PC-3 (cell line): ENCODE data around the gene B4GALT1. TPM values are rescaled to one million over a fixed set of nuclear protein-coding genes. Genes with fewer than 3 reads are reported as not detected.

Source experiments
- ATAC-seq: fragments of 200-7000 bp; cut with Tn5 transposase; 2 replicates; pipeline ENCODE4 v1.9.1; 2020; ENCODE audit warnings: mild to moderate bottlenecking, moderate library complexity
- BruUV-seq: library from RNA; stranded (reverse); fragments of 400-500 nt; replicated peaks from 2 replicates; lab custom pipeline; 2021; lab: Mats Ljungman, UMichigan
- CTCF ChIA-PET: fragments of 300-600 bp; sonication (Branson Sonifier 250); formaldehyde crosslinking; loops from one replicate; lab custom pipeline; 2022; ENCODE audit warnings: antibody characterized with exemption; lab: Charles Lee
- POLR2A ChIA-PET: fragments of 300-600 bp; sonication (Branson Sonifier 250); formaldehyde crosslinking; loops from one replicate; lab custom pipeline; 2022; ENCODE audit warnings: antibody characterized with exemption; ENCODE audit not compliant: unreplicated experiment; lab: Charles Lee
- DNase-seq: peaks from one replicate; pipeline ENCODE4 v3.0.0-alpha.2; 2015
- H2AFZ ChIP-seq: fragments of 300-600 bp; sonication (generic); 2 replicates; pipeline ENCODE4 v1.6.0; 2016; ENCODE audit warnings: antibody characterized with exemption, low read length
- H3F3A ChIP-seq: fragments of 300-600 bp; sonication (generic); one replicate; pipeline ENCODE4 v1.6.0; 2017; ENCODE audit warnings: antibody characterized with exemption, low read length, control low read depth, mild to moderate bottlenecking; ENCODE audit not compliant: unreplicated experiment
- H3K27ac ChIP-seq: fragments of 300-600 bp; sonication (generic); 2 replicates; pipeline ENCODE4 v1.5.1; 2016; ENCODE audit warnings: mild to moderate bottlenecking, low read length
- H3K27me3 ChIP-seq: fragments of 300-600 bp; sonication (generic); 2 replicates; pipeline ENCODE4 v1.6.1; 2016; ENCODE audit warnings: low read length, mixed read lengths
- H3K36me3 ChIP-seq: fragments of 300-600 bp; sonication (generic); 2 replicates; pipeline ENCODE4 v1.6.1; 2016; ENCODE audit warnings: low read depth, mixed run types, low read length, mixed read lengths
- H3K4me1 ChIP-seq: fragments of 300-600 bp; sonication (generic); 2 replicates; pipeline ENCODE4 v1.5.1; 2016; ENCODE audit warnings: low read length; ENCODE audit not compliant: insufficient read depth
- H3K4me2 ChIP-seq: fragments of 300-600 bp; sonication (generic); 2 replicates; pipeline ENCODE4 v1.6.0; 2016; ENCODE audit warnings: low read length
- H3K4me3 ChIP-seq: fragments of 300-600 bp; sonication (generic); 2 replicates; pipeline ENCODE4 v1.5.1; 2016; ENCODE audit warnings: mild to moderate bottlenecking, low read length, mixed read lengths
- H3K79me2 ChIP-seq: fragments of 300-600 bp; sonication (generic); 2 replicates; pipeline ENCODE4 v1.6.1; 2017; ENCODE audit warnings: low read length, mixed read lengths
- H3K9ac ChIP-seq: fragments of 300-600 bp; sonication (generic); 2 replicates; pipeline ENCODE4 v1.6.0; 2016; ENCODE audit warnings: mild to moderate bottlenecking, low read length
- H3K9me2 ChIP-seq: fragments of 300-600 bp; sonication (generic); replicated peaks from 2 replicates; pipeline ENCODE4 v1.6.1; 2016; ENCODE audit warnings: mixed run types, low read length, mixed read lengths
- H3K9me3 ChIP-seq: fragments of 300-600 bp; sonication (generic); 2 replicates; pipeline ENCODE4 v1.6.1; 2016; ENCODE audit warnings: low read length, mixed read lengths
- H4K20me1 ChIP-seq: fragments of 300-600 bp; sonication (generic); 2 replicates; pipeline ENCODE4 v1.6.1; 2016; ENCODE audit warnings: low read length, mixed read lengths
- CTCF ChIP-seq: fragments of 300-600 bp; sonication (generic); conservative IDR thresholded peaks from 2 replicates; pipeline ENCODE4 v1.5.1; 2017; ENCODE audit warnings: antibody characterized with exemption, low read depth, mild to moderate bottlenecking, low read length
- EZH2 ChIP-seq: fragments of 300-600 bp; sonication (generic); IDR thresholded peaks from one replicate; pipeline ENCODE4 v1.6.1; 2017; ENCODE audit warnings: antibody characterized with exemption, mild to moderate bottlenecking, low read length; ENCODE audit not compliant: unreplicated experiment
- EZH2phosphoT487 ChIP-seq: fragments of 300-600 bp; sonication (generic); IDR thresholded peaks from 2 replicates; pipeline ENCODE4 v1.6.1; 2018; ENCODE audit warnings: mild to moderate bottlenecking, antibody characterized with exemption, low read length, borderline replicate concordance
- intact Hi-C: fragments of 100-400 bp; cut with micrococcal nuclease; formaldehyde crosslinking; loops from 2 replicates; pipeline ENCODE4 v1.9.0; 2023
- total RNA-seq: library from RNA; depleted of rRNA; stranded (reverse); fragments of >200 nt; gene quantifications from 2 replicates; pipeline ENCODE4 v1.2.3, GENCODE V29; 2014

B4GALT1 gene
- total RNA-seq, 1 experiment from 2014 or later = 14.8 TPM

- no peaks in the 10 kb centered on the region for H3K9me2 ChIP-seq
- H3K79me2 ChIP-seq = peaks cover 56% of the 10 kb centered on the region
- no peak overlapping the region for H3K4me3 ChIP-seq
- ChIA-PET CTCF (no interaction called here), POLR2A (no interaction called here)
- no peaks in the 10 kb centered on the region for H3K9me3 ChIP-seq
- H3K27ac ChIP-seq = no peak overlapping the region
- peaks cover 5% of the 10 kb centered on the region for H3K36me3 ChIP-seq
- ATAC-seq (no peak), DNase-seq (no peak)
- H3K4me2 ChIP-seq = no peak overlapping the region
- no peaks in the 10 kb centered on the region; the same call in 1 of the 2 replicates for H4K20me1 ChIP-seq
- H2AFZ ChIP-seq = no peak overlapping the region
- H3K4me1 ChIP-seq = peaks cover 24% of the 10 kb centered on the region
- no TSS peak for BruUV-seq
- H3K27me3 ChIP-seq = no peaks in the 10 kb centered on the region
- H3F3A ChIP-seq = no peaks in the 10 kb centered on the region
- intact Hi-C loops = no loop called here
- TF ChIP-seq EZH2 = no peak
- H3K9ac ChIP-seq = no peak overlapping the region
Observed at GRCh38 chr9:33135031-33135461, 32.1 kb downstream of the B4GALT1 start.

- no peak overlapping the region for H3K4me3 ChIP-seq
- no peak overlapping the region for H3K4me2 ChIP-seq
- peaks cover 5% of the 10 kb centered on the region for H3K36me3 ChIP-seq
- H3K79me2 ChIP-seq = peaks cover 38% of the 10 kb centered on the region
- POLR2A ChIA-PET = no interaction called here
- H3K9ac ChIP-seq = no peak overlapping the region
- BruUV-seq = no TSS peak
- CTCF ChIA-PET = no interaction called here
- H2AFZ ChIP-seq = no peak overlapping the region
- DNase-seq = no peak
- no peaks in the 10 kb centered on the region; the same call in 1 of the 2 replicates for H4K20me1 ChIP-seq
- no peak overlapping the region for H3K27ac ChIP-seq
- no peaks in the 10 kb centered on the region for H3F3A ChIP-seq
- no peak for ATAC-seq
- H3K9me3 ChIP-seq = no peaks in the 10 kb centered on the region
- intact Hi-C loops = loop anchor here (5.0 kb wide), 1 partner anchor 34 kb away; the partner anchor contains the start of gene B4GALT1
- no peaks in the 10 kb centered on the region for H3K9me2 ChIP-seq
- no peaks in the 10 kb centered on the region for H3K27me3 ChIP-seq
- TF ChIP-seq EZH2 (no peak), EZH2phosphoT487 (no peak), CTCF (no peak)
- peaks cover 34% of the 10 kb centered on the region for H3K4me1 ChIP-seq
Observed at GRCh38 chr9:33133186-33133585, 34.0 kb downstream of the B4GALT1 start.

- no peak overlapping the region for H3K9ac ChIP-seq
- ATAC-seq (peak; percentile 75), DNase-seq (peak; percentile 68)
- H3K4me1 ChIP-seq = peaks cover 34% of the 10 kb centered on the region
- ChIA-PET POLR2A (interaction anchor here (0.5 to 0.6 kb wide), 3 partner anchors 15 to 217 kb away, joined by 3 to 24 read pairs (median 6); partner anchors contain the start of gene B4GALT1), CTCF (no interaction called here)
- no peaks in the 10 kb centered on the region for H3K9me2 ChIP-seq
- no peaks in the 10 kb centered on the region for H3F3A ChIP-seq
- H4K20me1 ChIP-seq = no peaks in the 10 kb centered on the region; the same call in 1 of the 2 replicates
- peak overlapping the region; percentile 12; the same call in 1 of the 2 replicates for H3K27ac ChIP-seq
- TF ChIP-seq EZH2phosphoT487 = no peak
- TF ChIP-seq EZH2 = no peak
- TF ChIP-seq CTCF = no peak
- no TSS peak for BruUV-seq
- peaks cover 27% of the 10 kb centered on the region for H3K79me2 ChIP-seq
- no peaks in the 10 kb centered on the region for H3K9me3 ChIP-seq
- no peaks in the 10 kb centered on the region for H3K27me3 ChIP-seq
- no peak overlapping the region for H3K4me3 ChIP-seq
- no peak overlapping the region for H2AFZ ChIP-seq
- peaks cover 13% of the 10 kb centered on the region for H3K36me3 ChIP-seq
- intact Hi-C loops = loop anchor here (5.0 kb wide), 1 partner anchor 35 kb away; the partner anchor contains the start of gene B4GALT1
- peak overlapping the region; percentile 46; the same call in 1 of the 2 replicates for H3K4me2 ChIP-seq
Observed at GRCh38 chr9:33131790-33132772, 35.1 kb downstream of the B4GALT1 start.
